ENCODE results near the gene KISS1R.

KISS1R gene

DNA sequence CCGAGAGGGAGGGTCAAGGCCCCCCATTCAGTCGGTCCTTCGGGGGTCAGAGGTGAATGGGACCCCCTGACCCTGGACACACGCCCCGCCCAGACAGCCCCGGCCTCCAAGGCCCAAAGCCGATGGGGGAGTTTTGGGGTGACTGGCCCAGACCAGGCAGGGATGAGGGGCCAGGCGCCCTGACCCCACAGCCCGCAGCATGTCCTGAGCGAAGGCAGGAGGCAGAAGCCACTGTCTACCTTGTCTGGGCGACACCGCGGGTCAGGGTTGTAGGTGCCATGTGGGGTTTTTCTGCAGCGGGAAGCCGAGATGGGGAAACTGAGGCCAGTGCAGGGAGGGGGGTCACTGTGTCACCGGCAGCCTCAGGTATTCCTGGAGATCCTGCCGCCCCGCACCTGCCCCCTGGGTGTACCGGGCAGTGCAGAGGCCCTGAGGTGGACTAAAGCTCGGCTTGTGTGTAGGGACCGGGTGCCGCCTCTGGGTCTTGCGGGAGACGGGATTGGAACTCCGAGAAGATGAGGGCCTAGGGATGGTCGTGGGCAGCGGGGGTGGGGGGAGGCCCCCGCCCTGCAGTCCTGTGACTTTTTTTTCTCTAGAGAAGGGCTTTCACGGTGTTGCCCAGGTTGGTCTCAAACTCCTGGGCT is 17.2 kb downstream of the KISS1R start:
- H3K27me3 ChIP-seq (ENCODE audit: insufficient read depth, low read length, poor library complexity, severe bottlenecking) = no peaks in the 10 kb centered on the region
- no peak overlapping the region for H2AFZ ChIP-seq (ENCODE audit: low read length)
- H3K4me1 ChIP-seq (ENCODE audit: insufficient read depth, low read length, poor library complexity, severe bottlenecking) = no peaks in the 10 kb centered on the region
- TF ChIP-seq EZH2phosphoT487 (IDR thresholded peaks at IDR 0.05; ENCODE audit: borderline replicate concordance) = no peak
- TF ChIP-seq, protein P1, sequence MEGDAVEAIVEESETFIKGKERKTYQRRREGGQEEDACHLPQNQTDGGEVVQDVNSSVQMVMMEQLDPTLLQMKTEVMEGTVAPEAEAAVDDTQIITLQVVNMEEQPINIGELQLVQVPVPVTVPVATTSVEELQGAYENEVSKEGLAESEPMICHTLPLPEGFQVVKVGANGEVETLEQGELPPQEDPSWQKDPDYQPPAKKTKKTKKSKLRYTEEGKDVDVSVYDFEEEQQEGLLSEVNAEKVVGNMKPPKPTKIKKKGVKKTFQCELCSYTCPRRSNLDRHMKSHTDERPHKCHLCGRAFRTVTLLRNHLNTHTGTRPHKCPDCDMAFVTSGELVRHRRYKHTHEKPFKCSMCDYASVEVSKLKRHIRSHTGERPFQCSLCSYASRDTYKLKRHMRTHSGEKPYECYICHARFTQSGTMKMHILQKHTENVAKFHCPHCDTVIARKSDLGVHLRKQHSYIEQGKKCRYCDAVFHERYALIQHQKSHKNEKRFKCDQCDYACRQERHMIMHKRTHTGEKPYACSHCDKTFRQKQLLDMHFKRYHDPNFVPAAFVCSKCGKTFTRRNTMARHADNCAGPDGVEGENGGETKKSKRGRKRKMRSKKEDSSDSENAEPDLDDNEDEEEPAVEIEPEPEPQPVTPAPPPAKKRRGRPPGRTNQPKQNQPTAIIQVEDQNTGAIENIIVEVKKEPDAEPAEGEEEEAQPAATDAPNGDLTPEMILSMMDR (conservative IDR thresholded peaks at IDR 0.05; ENCODE audit: low read length) = no peak
- peaks cover 4% of the 10 kb centered on the region; the same call in 1 of the 2 replicates for H3K36me3 ChIP-seq (ENCODE audit: insufficient read depth, low read length)
- no peak overlapping the region for H3K4me2 ChIP-seq (ENCODE audit: low read depth, low read length, poor library complexity, severe bottlenecking)
- peaks cover 24% of the 10 kb centered on the region; the same call in 1 of the 2 replicates for H3K79me2 ChIP-seq (ENCODE audit: insufficient read depth, low read length)
- peaks cover 16% of the 10 kb centered on the region for H4K20me1 ChIP-seq (ENCODE audit: insufficient read depth, low read length, poor library complexity, severe bottlenecking)
- H3F3A ChIP-seq (ENCODE audit: low read depth) = no peaks in the 10 kb centered on the region
- no peak overlapping the region for H3K9ac ChIP-seq (ENCODE audit: low read depth, low read length, poor library complexity, severe bottlenecking)
- H3K9me3 ChIP-seq (ENCODE audit: insufficient read depth, low read depth, low read length) = no peaks in the 10 kb centered on the region
- H3K9me2 ChIP-seq (replicated peaks; ENCODE audit: low read depth, low read length) = no peaks in the 10 kb centered on the region
- H3K4me3 ChIP-seq (ENCODE audit: low read length, poor library complexity, severe bottlenecking) = no peak overlapping the region

DNA sequence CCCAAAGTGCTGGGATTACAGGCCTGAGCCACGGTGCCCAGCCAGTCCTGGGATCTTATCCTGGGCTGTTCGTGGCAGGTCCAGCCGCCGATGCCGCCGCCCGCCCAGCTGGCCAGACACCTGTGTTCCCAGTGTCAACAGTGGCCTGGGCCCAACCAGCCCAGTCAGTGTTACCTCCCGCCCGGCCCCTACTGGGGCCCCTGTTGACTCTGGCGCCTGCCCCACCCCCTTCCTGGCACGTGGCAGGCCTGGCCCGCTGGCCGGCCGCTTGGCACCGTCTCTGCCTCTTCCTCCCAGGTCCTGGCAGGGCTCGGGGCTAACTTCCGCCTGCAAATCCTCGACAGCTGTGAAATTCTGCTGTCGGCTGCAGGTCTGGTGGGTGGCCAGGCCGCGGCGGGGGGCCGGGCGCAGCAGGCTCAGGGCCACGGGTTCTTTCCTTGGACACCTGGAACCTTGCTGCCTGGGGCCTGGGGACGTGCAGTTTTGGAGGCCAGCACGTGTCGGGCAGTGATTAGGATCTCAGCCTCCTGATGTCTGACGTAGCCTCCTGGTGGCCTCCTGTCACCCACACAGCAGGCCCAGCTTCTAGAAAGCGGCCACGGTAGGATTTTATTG is 17.8 kb downstream of the KISS1R start:
- H3K9me3 ChIP-seq (ENCODE audit: insufficient read depth, low read depth, low read length) = no peaks in the 10 kb centered on the region
- H3K4me1 ChIP-seq (ENCODE audit: insufficient read depth, low read length, poor library complexity, severe bottlenecking) = no peaks in the 10 kb centered on the region
- H3K4me3 ChIP-seq (ENCODE audit: low read length, poor library complexity, severe bottlenecking) = no peak overlapping the region
- no peaks in the 10 kb centered on the region for H3K27me3 ChIP-seq (ENCODE audit: insufficient read depth, low read length, poor library complexity, severe bottlenecking)
- H3K9me2 ChIP-seq (replicated peaks; ENCODE audit: low read depth, low read length) = no peaks in the 10 kb centered on the region
- peaks cover 4% of the 10 kb centered on the region; the same call in 1 of the 2 replicates for H3K36me3 ChIP-seq (ENCODE audit: insufficient read depth, low read length)
- peaks cover 16% of the 10 kb centered on the region for H4K20me1 ChIP-seq (ENCODE audit: insufficient read depth, low read length, poor library complexity, severe bottlenecking)
- H3F3A ChIP-seq (ENCODE audit: low read depth) = no peaks in the 10 kb centered on the region
- H2AFZ ChIP-seq (ENCODE audit: low read length) = no peak overlapping the region
- H3K4me2 ChIP-seq (ENCODE audit: low read depth, low read length, poor library complexity, severe bottlenecking) = no peak overlapping the region
- TF ChIP-seq, protein P1 (conservative IDR thresholded peaks at IDR 0.05; ENCODE audit: low read length) = no peak
- no peak for TF ChIP-seq EZH2phosphoT487 (IDR thresholded peaks at IDR 0.05; ENCODE audit: borderline replicate concordance)
- peaks cover 30% of the 10 kb centered on the region; the same call in 1 of the 2 replicates for H3K79me2 ChIP-seq (ENCODE audit: insufficient read depth, low read length)
- no peak overlapping the region for H3K9ac ChIP-seq (ENCODE audit: low read depth, low read length, poor library complexity, severe bottlenecking)

DNA sequence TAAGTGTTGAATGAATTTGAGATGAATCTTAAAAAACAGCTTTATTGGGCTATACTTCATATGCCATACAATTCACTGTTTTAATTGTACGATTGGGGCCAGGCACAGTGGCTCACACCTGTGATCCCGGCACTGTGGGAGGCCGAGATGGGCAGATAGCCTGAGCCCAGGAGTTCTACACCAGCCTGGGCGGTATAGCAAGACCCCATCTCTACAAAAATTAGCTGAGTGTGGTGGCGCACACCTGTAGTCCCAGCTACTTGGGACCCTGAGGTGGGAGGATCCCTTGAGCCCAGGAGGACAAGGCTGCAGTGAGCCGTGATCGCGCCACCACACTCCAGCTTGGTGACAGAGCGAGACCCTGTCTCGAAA is 19.0 kb downstream of the KISS1R start:
- Histone ChIP-seq H3K9me3 (ENCODE audit: insufficient read depth, low read depth, low read length) (no peaks in the 10 kb centered on the region), H2AFZ (ENCODE audit: low read length) (no peak overlapping the region), H3K4me2 (ENCODE audit: low read depth, low read length, poor library complexity, severe bottlenecking) (no peak overlapping the region), H3K9me2 (replicated peaks; ENCODE audit: low read depth, low read length) (no peaks in the 10 kb centered on the region), H3K79me2 (ENCODE audit: insufficient read depth, low read length) (peaks cover 35% of the 10 kb centered on the region; the same call in 1 of the 2 replicates), H3K27me3 (ENCODE audit: insufficient read depth, low read length, poor library complexity, severe bottlenecking) (no peaks in the 10 kb centered on the region), H3K9ac (ENCODE audit: low read depth, low read length, poor library complexity, severe bottlenecking) (no peak overlapping the region), H4K20me1 (ENCODE audit: insufficient read depth, low read length, poor library complexity, severe bottlenecking) (peaks cover 16% of the 10 kb centered on the region), H3K4me3 (ENCODE audit: low read length, poor library complexity, severe bottlenecking) (no peak overlapping the region), H3F3A (ENCODE audit: low read depth) (no peaks in the 10 kb centered on the region), H3K4me1 (ENCODE audit: insufficient read depth, low read length, poor library complexity, severe bottlenecking) (no peaks in the 10 kb centered on the region), H3K36me3 (ENCODE audit: insufficient read depth, low read length) (peaks cover 4% of the 10 kb centered on the region; the same call in 1 of the 2 replicates)
- TF ChIP-seq, protein P1 (conservative IDR thresholded peaks at IDR 0.05; ENCODE audit: low read length) = no peak
